IPS DF 4.7 (cell line): ENCODE data around the gene HORMAD2.

ENCODE experiments used
- DNase-seq: peaks from one replicate; pipeline ENCODE4 v3.0.0-alpha.2; 2013; ENCODE audit warnings: low spot score; ENCODE audit errors: extremely low read depth

The HORMAD2 gene

GRCh38 chr22:30104501-30105156, 24.4 kb downstream of the HORMAD2 start:
- no peak for DNase-seq

DNA sequence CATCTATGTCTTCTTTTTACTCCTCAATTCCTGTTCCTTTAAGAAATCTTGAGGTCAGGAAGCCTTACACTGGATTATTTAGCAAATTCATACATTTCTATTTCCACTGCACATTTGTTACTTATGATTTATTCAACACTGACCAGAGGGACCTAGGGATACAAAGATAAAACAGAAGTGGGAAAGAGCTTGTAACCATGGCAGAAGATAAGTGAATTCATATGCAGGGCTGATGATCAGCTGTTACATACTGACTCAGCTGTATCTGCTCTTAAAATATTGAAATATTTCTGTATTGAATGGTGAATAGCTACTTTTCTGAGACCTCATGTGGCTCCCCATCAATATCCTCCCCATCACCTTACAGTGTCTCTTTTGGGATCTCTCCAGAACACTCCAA, 25.2 kb downstream of the HORMAD2 start:
- DNase-seq: no peak

DNA sequence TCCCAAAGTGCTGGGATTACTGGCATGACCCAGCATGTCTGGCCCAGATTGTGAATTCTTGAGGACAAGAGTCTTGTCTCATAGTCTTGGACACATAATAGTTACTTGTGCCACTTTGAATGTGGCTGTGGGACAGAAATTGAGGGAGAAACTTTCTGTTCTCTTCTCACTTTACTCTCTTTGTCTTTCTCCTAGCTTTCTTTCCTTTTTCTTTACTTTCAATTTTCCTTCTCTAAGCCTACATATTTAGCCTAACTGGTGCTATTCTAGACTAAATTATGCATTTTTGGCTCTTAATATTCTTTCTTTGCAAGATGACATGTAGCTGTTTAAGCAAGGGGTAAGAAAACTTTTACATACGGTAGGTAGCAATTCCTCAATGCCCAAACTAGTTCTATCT, 33.2 kb downstream of the HORMAD2 start:
- no peak for DNase-seq

DNA sequence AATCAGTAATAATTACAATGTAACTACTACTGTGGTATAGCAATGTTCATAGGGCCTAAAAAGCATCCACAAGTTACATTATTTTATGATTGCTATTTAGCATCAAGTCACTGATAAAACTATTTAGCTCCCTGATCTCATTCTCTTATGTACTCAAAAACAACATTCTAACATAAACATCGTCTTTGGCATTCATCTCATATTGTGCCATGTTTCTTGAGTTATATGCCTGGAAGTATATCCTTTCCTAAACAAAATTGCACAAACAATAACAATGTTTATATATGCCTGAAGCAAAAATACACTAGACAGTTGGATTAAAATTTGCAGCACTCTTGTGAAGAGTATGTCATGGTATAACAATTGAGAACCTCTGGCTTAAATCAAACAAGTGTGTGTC, 34.1 kb downstream of the HORMAD2 start:
- DNase-seq: no peak

GRCh38 chr22:30115705-30116104, 35.4 kb downstream of the HORMAD2 start:
- no peak for DNase-seq

DNA sequence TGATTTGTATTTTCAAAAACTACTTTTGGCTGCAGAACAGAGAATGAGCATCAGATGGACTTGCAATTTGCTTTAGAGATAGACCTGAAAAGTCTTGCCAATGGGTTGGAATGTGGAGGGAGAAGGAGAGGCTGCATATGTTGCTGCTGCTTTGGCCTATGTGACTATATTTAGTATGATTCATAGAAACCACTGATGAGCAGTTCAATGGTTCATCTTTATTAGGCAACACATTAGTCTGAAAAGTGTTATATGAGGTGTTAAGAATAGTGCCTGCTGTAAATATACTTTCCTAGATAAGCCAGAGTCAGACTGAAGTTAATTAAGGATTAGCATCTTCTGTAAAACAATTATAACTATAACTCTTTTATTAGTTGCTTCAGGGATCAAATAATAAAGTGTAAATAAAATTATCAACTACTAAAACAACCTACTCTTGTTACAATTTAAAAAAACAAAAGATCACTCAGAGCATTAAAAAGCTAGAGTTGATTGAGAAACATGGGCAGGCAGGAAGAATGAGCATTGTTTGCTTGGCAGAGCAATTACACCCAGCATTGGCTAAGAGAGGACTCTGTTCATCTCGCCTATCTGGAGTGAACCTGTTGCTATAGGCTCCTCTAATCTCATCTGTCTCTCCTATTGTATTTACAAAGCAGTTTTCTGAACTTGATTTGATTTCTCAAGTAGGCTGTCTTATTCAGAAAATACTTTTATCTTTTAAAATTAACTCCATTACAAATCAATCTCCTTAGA, 36.3 kb downstream of the HORMAD2 start:
- DNase-seq: no peak

DNA sequence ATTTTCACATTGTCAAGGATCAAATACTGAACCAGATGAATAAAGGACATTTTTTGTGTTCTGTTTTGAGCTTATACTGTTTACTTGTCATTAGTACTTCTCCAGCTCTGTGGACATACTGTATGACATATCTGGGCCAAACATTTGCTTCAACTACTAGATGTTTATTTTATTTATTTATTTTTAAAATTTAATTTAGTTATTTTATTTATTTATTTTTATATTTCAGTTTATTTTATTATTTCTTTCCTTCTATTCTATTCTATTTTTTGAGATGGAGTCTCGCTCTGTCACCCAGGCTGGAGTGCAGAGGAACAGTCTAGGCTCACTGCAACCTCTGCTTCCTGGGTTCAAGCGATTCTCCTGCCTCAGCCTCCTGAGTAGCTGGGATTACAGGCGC, 37.0 kb downstream of the HORMAD2 start:
- DNase-seq: no peak

- no peak for DNase-seq
These were observed 38.0 kb downstream of the HORMAD2 start for GRCh38 chr22:30118291-30118690.

- DNase-seq: no peak
These were observed 41.7 kb downstream of the HORMAD2 start for GRCh38 chr22:30121960-30122359.

DNA sequence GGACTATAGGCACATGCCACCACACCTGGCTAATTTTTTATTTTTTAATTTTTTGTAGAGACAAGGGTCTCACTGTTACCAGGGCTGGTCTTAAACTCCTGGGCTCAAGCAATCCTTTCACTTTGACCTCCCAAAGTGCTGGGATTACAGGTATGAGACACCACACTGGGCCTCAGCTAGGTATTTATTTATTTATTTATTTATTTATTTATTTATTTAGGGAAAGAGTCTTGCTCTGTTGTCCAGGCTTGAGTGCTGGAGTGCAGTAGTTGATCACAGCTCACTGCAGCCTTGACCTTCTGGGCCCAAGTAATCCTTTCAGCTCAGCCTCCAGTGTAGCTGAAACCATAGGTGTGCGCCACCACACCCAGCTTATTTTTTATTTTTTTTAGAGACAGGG, 43.2 kb downstream of the HORMAD2 start:
- no peak for DNase-seq

DNA sequence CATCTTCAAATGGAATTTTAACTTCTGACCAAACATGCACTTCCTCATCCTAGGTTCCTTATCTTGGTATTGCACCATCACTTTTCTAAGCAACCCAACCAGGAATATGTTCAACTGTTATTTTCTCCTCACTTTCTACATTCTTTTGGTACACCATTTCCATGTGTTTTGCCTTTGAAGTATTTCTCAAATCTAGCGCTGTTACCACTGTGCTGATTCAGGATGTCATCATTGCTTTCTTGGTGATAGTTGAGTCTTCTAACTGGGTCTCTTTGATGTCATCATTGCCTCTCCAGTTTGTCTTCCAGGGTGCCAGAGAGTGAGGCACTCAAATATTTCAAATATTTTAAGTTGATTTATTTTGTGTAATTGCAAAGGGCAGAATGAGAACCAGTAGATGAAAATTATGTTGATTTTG, 47.5 kb downstream of the HORMAD2 start:
- no peak for DNase-seq

GRCh38 chr22:30128511-30128910, 48.2 kb downstream of the HORMAD2 start:
- DNase-seq: no peak

DNA sequence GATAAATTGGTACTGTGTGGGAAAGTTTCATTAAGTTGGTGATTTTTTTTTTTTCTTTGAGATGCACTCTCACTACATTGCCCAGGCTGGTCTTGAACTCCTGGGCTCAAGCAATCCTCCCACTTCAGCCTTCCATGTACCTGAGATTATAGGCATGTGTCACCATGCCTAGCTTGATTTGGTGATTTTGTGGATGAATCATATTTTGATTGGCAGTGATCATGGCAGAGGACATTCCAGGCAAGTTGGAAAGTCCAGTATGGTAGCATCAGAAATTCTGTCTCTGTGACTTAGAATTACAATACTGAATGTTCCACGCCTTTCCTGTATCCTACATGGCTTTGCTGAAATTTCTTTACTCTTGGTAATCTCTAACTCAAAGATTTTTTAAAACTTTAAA, 49.4 kb downstream of the HORMAD2 start:
- no peak for DNase-seq

DNA sequence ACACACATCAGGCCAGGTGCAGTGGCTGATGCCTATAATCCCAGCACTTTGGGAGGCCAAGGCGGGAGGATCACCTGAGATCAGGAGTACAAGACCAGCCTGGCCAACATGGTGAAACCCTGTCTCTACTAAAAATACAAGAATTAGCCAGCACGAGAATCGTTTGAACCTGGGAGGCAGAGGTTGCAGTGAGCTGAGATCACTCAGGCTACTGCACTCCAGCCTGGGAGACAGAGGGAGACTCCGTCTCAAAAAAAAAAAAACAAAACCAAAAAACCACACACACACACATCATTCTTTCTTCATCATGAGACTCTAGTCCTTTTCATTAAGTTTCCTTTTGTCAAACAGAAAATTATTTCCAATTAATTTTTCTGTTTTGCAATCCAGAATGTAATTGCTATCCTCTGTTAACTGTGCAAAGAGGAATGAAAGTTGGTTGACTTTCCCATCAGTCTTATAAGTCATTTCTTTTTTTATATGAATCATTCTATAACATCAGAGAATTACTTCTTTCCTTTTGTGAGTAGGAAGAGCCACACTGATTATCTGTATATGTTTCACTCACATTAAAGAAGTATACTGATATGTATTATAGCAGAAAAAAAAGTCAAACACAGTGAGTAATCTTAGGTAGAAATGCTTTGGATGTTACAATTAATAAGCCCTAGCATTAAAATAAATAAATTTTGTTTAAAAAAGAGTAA, 52.2 kb downstream of the HORMAD2 start:
- no peak for DNase-seq

- DNase-seq: no peak
These were observed 60.1 kb downstream of the HORMAD2 start for GRCh38 chr22:30140414-30140813.

DNA sequence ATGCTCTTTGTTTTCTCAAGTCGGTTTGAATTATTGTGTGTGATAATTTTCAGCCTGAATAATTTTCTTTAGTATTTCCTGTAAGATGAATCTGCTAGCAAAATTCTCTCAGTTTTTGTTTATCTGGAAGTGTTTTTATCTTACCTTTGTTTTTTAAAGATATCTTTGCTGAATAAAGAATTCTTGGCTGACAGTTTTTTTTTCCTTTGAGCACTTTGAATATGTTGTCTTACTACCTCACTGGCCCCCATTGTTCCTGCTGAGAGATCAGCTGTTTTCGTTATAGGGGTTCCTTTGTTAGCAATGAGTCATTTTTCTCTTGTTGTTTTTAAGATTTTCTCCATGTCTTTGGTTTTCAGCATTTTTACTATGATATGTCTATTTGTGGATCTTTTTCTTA, 63.0 kb downstream of the HORMAD2 start:
- no peak for DNase-seq

DNA sequence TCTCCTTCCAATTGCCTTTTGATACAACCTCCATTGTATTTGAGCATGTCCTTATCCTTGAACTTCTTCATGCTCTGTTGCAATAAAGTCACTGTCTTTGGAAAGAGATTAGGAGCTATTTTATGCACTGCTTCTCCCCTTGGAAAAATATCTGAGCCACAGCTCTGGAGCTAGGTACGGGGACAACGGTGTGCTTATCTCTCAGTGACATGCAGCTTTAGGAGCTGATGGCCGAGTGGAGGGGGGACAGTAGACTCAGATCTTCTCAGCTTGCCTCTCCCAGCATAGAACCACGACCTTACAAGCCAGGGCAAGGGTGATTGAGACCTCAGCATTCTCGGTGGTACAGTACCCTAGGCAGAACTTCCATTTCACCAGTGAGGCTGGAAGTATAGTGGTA, 64.1 kb downstream of the HORMAD2 start:
- DNase-seq: no peak

GRCh38 chr22:30150212-30150611, 69.9 kb downstream of the HORMAD2 start:
- DNase-seq: no peak

DNA sequence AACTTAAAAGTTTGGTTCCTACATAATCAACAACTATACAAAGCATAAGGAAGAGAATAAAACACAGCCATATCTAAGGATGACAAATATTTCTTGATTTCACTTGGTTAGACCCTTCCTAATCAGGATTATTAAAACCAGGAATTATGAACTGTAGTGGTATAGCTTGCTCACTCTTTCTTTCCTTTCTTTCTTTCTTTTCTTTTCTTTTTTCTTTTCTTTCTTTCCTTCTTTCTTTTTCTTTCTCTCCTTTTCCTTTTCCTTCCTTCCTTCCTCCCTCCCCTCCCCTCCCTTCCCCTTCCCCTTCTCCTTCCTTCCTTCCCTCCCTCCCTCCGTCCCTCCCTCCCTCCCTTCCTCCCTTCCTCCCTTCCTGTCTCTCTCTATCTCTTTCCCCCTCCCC, 78.0 kb downstream of the HORMAD2 start:
- DNase-seq: no peak

GRCh38 chr22:30158744-30159500, 78.7 kb downstream of the HORMAD2 start:
- DNase-seq: no peak

- DNase-seq: no peak
These were observed 79.5 kb downstream of the HORMAD2 start for GRCh38 chr22:30159561-30160353.
